Stimulated activated naive CD4-positive, alpha-beta T cell treated with Interleukin-2 at 50 U/mL for 16 hours (primary cell): Measurements from ENCODE around the gene SNTA1.
"Not testable (repeated sequence)": the region's sequence is repeated elsewhere in the genome, so short reads cannot be mapped to it uniquely, and the experiment has no call there.

ENCODE experiments used
- DNase-seq: peaks from one replicate; lab custom pipeline; 2025; lab: John Stamatoyannopoulos, UW

SNTA1 gene

DNA sequence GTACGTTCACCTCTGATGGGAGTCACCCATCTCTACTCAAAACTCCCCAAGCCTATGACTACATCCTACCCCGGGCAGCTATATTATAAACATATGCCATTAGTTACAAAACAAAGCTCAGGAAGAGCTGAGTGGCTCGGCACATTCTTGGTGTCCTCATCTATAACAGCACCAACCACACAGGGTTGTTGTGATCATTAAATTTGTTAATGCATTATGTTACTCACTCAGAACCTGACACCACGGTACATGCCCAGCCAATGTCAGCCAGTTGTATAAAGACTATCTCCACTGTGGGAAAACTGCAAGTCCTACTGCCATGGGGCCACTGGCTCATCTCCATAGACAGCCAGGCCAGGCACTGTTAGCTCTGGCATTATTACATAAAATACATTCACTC is 50.0 kb downstream of the SNTA1 start:
- DNase-seq: no peak

DNA sequence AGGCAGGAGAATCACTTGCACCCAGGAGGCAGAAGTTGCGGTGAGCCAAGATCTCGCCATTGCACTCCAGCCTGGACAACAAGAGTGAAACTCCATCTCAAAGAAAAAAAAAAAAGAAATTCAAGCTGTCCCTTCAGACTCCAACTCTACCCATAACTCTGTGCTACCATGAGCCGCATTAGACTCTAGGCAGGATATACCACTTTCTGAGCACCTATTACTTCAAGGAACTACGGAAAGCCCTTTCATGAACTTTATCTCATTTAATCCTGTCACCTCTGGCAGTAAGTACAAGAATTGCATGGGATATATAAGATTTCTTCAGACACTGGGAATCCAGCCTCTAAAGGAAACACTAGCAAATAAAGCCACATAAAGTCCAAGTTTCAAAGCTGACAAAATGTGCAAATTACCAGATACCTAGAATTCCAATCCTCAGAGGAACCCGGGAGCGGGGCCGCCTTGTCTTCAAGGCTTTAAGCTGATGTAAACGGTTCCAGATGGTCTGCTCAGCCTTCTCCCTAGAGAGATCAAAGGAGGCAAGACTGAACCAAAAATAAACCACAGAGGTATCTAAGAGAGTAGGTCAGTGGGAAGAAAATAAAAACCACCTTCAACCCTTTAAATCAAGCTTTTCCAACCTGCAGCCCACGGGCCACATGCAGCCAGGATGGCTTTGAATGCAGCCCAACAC is 51.7 kb downstream of the SNTA1 start:
- no peak for DNase-seq

DNA sequence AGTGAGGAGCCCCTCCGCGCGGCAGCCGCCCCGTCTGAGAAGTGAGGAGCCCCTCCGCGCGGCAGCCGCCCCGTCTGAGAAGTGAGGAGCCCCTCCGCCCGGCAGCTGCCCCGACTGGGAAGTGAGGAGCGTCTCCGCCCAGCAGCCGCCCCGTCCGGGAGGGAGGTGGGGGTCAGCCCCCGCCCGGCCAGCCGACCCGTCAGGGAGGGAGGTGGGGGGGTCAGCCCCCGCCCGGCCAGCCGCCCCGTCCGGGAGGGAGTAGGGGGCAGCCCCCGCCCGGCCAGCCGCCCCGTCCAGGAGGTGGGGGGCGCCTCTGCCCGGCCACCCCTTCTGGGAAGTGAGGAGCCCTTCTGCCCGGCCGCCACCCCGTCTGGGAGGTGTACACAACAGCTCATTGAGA is 54.2 kb downstream of the SNTA1 start:
- DNase-seq: not testable (repeated sequence)

DNA sequence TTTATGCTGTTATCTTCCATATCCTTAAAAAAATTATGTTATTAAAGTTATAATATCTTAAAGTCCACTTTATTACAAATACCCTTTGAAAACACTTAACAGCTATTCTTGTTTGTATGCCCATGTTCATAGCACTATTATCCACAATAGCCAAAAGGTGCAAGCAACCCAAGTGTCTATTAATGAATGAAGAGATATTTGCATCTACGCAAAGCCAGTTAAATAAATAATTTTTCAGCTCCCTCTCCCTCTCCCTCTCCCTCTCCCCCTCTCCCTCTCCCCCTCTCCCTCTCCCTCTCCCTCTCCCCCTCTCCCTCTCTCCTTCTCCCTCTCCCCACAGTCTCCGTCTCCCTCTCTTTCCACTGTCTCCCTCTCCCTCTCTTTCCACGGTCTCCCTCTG is 55.3 kb downstream of the SNTA1 start:
- DNase-seq: no peak

DNA sequence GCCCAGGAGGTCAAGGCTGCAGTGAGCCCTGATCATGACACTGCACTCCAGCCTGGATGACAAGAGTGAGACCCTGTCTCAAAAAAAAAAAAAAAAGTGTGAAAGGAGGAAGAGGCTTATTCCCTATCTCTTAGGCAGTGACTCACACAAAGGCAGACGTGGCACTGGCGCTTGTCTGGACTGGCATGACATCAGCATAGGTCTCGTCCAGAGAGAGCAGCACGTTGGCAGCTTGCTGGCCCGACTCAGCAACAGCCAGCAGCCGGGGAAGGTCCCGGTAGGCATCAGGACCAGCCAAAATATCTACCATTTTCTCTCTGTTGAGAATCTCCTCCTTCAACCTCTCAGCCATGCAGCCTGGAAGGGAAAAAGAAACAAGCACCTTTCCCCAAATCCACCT is 56.4 kb downstream of the SNTA1 start:
- DNase-seq: no peak

DNA sequence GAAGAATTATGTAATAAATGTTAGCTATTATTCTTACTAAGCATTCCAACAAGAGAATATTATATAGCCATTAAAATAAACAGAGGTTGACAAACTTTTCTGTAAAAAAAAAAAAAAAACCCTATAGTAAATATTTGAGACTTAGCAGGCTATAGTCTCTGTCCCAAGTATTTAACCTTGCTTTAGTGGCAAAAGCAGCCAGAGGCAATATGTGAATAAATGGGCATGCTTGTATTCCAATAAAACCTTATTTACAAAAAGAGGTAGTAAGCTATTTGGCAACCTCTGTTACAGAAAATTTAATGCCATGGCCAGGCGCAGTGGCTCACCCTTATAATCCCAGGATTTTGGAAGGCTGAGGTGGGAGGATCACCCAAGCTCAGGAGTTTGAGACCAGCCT is 56.9 kb downstream of the SNTA1 start:
- no peak for DNase-seq

DNA sequence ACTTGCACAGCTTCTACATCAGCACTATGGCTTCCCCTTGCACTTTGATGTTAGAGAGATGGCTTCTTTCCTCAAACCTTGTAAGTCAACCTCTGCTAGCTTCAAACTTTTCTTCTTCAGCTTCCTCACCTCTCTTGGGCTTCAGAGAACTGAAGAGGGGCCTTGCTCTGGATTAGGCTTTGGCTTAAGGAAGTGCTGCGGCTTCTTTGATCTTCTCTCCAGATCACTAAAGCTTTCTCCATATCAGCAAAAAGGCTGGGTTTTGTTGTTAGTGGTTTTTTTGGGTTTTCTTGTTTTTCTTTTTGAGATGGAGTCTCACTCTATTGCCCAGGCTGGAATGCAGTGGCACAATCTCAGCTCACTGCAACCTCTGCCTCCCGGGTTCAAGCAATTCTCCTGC is 66.2 kb downstream of the SNTA1 start:
- DNase-seq: no peak

DNA sequence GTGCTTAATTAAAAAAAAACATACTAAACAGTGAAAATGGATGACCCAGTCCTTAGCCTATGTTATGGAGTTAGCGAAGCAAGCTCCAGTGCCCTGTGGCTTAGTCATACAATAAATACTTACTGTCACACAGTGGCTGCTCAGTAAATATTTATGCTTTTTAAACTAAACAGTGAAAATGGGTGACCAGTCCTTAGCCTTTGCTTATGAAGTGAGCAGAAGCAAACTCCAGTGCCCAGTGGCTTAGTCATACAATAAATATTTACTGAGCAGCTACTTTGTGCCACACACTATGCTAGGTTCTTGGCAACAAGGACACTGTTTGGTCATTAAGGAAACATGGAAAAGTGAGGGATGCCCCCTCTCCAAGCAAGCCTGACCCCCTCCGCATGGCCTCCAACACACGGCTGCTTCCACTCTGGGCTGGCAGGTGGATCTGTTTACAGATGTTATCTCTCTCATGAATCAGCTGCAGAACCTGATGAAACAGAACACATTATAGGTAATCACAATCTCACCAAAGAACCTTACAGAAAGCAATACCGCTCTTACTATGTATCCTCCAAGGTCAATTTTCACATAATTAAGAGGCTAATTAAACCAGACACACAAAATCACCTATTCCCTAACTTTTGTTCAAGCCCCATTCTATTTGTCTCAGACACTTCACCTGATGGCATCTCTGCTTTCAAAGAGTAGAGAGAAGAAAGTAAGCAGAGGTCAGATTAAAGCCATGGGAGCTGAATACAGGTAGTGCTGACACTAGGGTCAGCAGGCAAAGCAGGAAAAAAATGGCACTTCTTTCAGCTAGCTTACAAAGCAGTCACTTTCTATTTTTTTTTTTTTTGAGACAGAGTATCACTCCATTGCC is 69.6 kb downstream of the SNTA1 start:
- no peak for DNase-seq

DNA sequence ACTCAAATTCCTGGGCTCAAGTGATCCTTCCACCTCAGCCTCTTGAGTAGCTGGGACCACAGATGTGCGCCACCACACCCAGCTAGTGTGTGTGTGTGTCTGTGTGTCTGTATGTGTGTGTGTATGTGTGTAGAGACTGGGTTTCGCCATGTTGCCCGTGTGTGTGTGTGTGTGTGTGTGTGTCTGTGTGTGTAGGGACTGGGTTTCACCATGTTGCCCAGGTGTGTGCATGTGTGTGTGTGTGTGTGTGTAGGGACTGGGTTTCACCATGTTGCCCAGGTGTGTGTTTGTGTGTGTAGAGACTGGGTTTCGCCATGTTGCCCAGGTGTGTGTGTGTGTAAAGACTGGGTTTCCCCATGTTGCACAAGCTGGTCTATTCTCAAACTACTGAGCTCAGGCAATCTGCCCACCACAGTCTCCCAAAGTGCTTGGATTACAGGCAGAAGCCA is 70.5 kb downstream of the SNTA1 start:
- no peak for DNase-seq

DNA sequence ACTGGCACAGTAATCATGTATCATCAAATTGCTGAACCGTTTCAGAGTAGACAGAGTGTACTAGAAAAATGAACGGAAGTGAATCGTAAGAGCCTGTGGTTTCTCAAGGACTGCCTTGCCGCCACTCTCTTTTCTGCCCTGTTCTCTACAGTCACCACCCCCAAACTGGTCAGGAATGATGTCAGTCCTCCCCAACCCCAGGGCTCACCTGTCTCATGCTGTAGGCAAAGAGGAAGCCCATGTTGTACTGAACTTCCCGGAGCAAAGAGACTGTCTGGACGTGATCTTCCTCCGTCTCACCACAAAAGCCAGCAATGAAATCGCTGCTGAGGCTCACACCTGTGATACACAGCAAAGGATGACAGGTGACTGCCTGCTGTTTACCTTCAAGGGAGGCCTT is 73.3 kb downstream of the SNTA1 start:
- DNase-seq: peak; percentile 43

DNA sequence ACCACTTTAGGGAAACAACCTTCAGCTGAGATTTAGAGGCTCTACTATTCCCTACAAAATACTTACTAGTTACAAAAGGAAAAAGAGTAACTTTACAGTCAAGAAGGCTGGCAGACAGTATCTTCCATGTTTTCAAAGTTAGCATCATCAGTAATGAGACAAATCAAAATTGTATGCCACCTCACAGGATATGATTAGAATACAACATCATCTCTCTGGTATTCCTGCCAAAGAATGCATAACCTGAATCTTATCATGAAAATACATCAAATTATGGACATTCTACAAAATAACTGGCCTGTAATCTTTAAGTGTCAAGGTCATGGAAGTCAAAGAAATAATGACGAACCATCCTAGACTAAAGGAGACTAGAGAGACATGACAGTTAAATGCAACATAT is 80.7 kb downstream of the SNTA1 start:
- no peak for DNase-seq

DNA sequence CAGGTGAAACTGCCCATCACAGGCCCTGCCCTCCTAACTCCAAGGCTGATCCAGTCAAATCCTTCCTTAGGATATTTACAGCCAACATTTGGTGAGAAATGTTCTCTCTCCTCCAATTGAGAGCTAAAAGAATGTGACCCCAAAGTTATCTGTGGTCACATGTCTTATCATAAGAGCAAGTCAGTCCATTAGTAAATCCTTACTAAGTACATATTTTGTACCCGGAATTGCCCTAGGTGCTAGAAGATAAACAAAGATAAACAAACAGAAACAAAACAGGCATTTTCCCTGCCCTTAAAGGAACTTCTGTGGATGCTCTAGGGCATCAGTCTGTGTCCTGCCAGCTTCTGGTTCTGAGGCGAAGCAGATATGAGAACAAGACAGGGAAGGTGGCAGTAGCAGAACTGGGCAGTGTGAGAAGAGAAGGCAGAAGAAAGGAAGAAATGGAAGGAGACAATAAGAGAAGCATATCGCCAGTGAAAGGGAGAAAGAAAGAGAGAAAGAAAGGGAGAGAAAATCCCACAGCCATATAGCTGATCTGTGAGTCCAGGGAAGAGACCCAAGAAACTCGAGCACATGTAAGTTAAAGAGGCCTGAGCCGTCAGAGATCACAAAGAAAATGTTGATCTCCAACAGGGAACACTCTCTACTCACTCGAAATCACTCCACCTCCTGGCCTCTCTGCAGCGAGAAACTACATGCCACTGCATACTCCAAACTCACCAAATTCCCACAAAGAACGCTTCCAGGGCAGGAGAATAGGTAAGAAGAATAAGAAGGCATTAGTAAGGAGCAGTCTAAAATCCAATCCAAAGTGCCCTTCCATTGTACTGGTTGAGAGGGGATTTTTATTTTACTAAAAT is 83.9 kb downstream of the SNTA1 start:
- no peak for DNase-seq
